Stimulated activated CD4-positive, alpha-beta T cell treated with anti-CD3 and anti-CD28 coated beads, TNF-alpha, amount 100 ng/mL, for 24 hours (primary cell): ENCODE data around the gene TSPAN5.
A peak's percentile ranks its signal among the peaks of the same experiment; 100 is the strongest.
"Not testable (repeated sequence)": the region's sequence is repeated elsewhere in the genome, so short reads cannot be mapped to it uniquely, and the experiment has no call there.

Experiments
- DNase-seq, 3 experiments: peaks; one replicate each; pipeline ENCODE4 v3.0.0-alpha.2; 2020; ENCODE audit warnings: low read depth in 3 of 3

The TSPAN5 gene

GRCh38 chr4:98658287-98659105 is at the start of gene TSPAN5:
TSPAN5 (minus strand) TSS chr4:98658611.
- peak; percentile 60 to 85 (median 73) for DNase-seq

GRCh38 chr4:98706935-98707334 is 48.5 kb upstream of the TSPAN5 start:
- DNase-seq, result no peak

GRCh38 chr4:98706200-98706813 is 47.9 kb upstream of the TSPAN5 start:
- DNase-seq, result no peak

- DNase-seq, result not testable (repeated sequence)
Observed at GRCh38 chr4:98705586-98705985, 47.2 kb upstream of the TSPAN5 start.

- no peak for DNase-seq
Observed at GRCh38 chr4:98700656-98701055, 42.2 kb upstream of the TSPAN5 start.

- no peak for DNase-seq
Observed at GRCh38 chr4:98694076-98694475, 35.7 kb upstream of the TSPAN5 start.

GRCh38 chr4:98692411-98692810 is 34.0 kb upstream of the TSPAN5 start:
- DNase-seq, result no peak

GRCh38 chr4:98691588-98691987 is 33.2 kb upstream of the TSPAN5 start:
- no peak for DNase-seq

GRCh38 chr4:98689507-98690174 is 31.2 kb upstream of the TSPAN5 start:
- no peak for DNase-seq

GRCh38 chr4:98688411-98689290 is 30.2 kb upstream of the TSPAN5 start:
- DNase-seq, result peak in 2 of 3 experiments; percentile 12 to 24

- no peak for DNase-seq
Observed at GRCh38 chr4:98687876-98688275, 29.5 kb upstream of the TSPAN5 start.

- DNase-seq, result no peak
Observed at GRCh38 chr4:98686847-98687246, 28.4 kb upstream of the TSPAN5 start.

- DNase-seq, result no peak
Observed at GRCh38 chr4:98686043-98686707, 27.8 kb upstream of the TSPAN5 start.

- no peak for DNase-seq
Observed at GRCh38 chr4:98685225-98686042, 27.0 kb upstream of the TSPAN5 start.

- no peak for DNase-seq
Observed at GRCh38 chr4:98682719-98683118, 24.3 kb upstream of the TSPAN5 start.

- DNase-seq, result no peak
Observed at GRCh38 chr4:98680806-98681205, 22.4 kb upstream of the TSPAN5 start.

- DNase-seq, result no peak
Observed at GRCh38 chr4:98679738-98680137, 21.3 kb upstream of the TSPAN5 start.

GRCh38 chr4:98677799-98678198 is 19.4 kb upstream of the TSPAN5 start:
- no peak for DNase-seq

- DNase-seq, result no peak
Observed at GRCh38 chr4:98674404-98675173, 16.2 kb upstream of the TSPAN5 start.

- no peak for DNase-seq
Observed at GRCh38 chr4:98673978-98674377, 15.6 kb upstream of the TSPAN5 start.
